WTC11 (cell line): ENCODE results near the gene RTN4RL1.

Experiments
- ATF1 ChIP-seq: sonication (generic); formaldehyde crosslinking; IDR thresholded peaks from 2 replicates; pipeline ENCODE4 v1.8.1; 2023; ENCODE audit warnings: mild to moderate bottlenecking, moderate library complexity, missing genetic modification reagents
- CBFB ChIP-seq: sonication (generic); formaldehyde crosslinking; IDR thresholded peaks from 2 replicates; pipeline ENCODE4 v1.8.1; 2022; ENCODE audit warnings: mild to moderate bottlenecking, low read depth, missing genetic modification reagents
- ESRRA ChIP-seq: sonication (generic); formaldehyde crosslinking; IDR thresholded peaks from 2 replicates; pipeline ENCODE4 v1.8.1; 2022; ENCODE audit warnings: mild to moderate bottlenecking, missing genetic modification reagents, borderline replicate concordance
- NFE2L1 ChIP-seq: sonication (generic); formaldehyde crosslinking; IDR thresholded peaks from 2 replicates; pipeline ENCODE4 v1.8.1; 2023; ENCODE audit warnings: missing genetic modification reagents
- TEAD4 ChIP-seq: sonication (generic); formaldehyde crosslinking; IDR thresholded peaks from 2 replicates; pipeline ENCODE4 v1.8.0; 2022; ENCODE audit warnings: mild to moderate bottlenecking, missing genetic modification reagents
- ZNF232 ChIP-seq: sonication (generic); formaldehyde crosslinking; IDR thresholded peaks from 2 replicates; pipeline ENCODE4 v1.8.0; 2022; ENCODE audit warnings: mild to moderate bottlenecking, missing genetic modification reagents
- TF ChIP-seq, protein P1 (sequence below): sonication (generic); formaldehyde crosslinking; IDR thresholded peaks from 2 replicates; pipeline ENCODE4 v1.8.1; 2022; ENCODE audit warnings: low read depth, missing genetic modification reagents, borderline replicate concordance
- TF ChIP-seq, protein P2 (sequence below): fragments of 200-600 bp; IDR thresholded peaks from 2 replicates; pipeline ENCODE4 v1.8.0; 2022; ENCODE audit warnings: antibody characterized with exemption
- TF ChIP-seq, protein P3 (sequence below): sonication (generic); formaldehyde crosslinking; IDR thresholded peaks from 2 replicates; pipeline ENCODE4 v1.8.1; 2023; ENCODE audit warnings: mild to moderate bottlenecking, missing genetic modification reagents, moderate library complexity
- TF ChIP-seq, protein P4 (sequence below): fragments of 250-450 bp; sonication (Bioruptor Pico); IDR thresholded peaks from 2 replicates; pipeline ENCODE4 v1.9.0; 2021; ENCODE audit warnings: mild to moderate bottlenecking
- TF ChIP-seq, protein P5 (sequence below): sonication (generic); formaldehyde crosslinking; IDR thresholded peaks from 2 replicates; pipeline ENCODE4 v1.8.0; 2023; ENCODE audit warnings: mild to moderate bottlenecking, missing genetic modification reagents

DNA sequence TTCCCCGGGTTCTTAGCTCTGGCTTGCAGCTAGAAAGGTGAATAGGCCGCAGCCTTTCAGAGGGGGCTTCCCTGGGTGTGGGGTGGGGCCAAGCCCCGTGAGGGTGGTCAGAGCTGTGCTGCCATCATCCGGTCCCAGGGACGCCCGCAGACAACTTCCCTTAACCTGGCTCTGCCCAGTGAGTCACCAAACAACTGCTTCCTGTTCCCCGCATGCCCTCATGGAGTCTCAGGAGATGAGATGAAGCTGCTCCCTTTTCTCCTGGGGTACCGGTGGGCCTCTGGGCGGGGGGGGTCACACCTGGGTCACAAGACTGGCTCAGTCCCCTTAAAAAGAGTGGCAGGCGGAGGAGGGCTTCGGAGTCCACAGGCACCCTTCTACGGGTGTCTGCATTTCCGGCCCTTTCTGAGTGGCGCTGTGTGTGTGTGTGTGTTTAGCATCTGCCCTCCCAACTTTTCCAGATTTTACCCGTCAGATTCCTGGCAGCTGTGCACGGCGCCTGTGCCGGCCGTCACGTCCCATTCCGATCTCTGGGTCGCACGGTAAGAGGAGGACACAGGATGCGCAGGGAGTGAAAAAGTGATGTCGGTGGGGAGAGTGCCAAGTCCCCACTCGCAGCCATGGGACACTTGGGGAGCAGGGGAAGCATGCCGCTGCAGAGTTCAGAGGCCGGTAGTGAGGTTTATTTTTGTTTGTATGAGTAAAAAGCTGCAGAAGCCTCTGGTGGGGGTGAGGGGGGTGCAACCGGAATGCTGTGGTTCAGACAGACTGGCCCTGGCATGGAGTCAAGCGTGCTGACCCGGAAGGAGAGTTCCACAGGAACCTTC, 46.5 kb upstream of the RTN4RL1 start:
- TF ChIP-seq, protein P1, sequence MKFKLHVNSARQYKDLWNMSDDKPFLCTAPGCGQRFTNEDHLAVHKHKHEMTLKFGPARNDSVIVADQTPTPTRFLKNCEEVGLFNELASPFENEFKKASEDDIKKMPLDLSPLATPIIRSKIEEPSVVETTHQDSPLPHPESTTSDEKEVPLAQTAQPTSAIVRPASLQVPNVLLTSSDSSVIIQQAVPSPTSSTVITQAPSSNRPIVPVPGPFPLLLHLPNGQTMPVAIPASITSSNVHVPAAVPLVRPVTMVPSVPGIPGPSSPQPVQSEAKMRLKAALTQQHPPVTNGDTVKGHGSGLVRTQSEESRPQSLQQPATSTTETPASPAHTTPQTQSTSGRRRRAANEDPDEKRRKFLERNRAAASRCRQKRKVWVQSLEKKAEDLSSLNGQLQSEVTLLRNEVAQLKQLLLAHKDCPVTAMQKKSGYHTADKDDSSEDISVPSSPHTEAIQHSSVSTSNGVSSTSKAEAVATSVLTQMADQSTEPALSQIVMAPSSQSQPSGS (CRISPR knock-in tag), result no peak
- TF ChIP-seq NFE2L1 (CRISPR knock-in tag) (no peak), CBFB (CRISPR knock-in tag) (no peak), ATF1 (CRISPR knock-in tag) (no peak), ZNF232 (no peak), ESRRA (CRISPR knock-in tag) (no peak), TEAD4 (CRISPR knock-in tag) (no peak)
- TF ChIP-seq, protein P2, sequence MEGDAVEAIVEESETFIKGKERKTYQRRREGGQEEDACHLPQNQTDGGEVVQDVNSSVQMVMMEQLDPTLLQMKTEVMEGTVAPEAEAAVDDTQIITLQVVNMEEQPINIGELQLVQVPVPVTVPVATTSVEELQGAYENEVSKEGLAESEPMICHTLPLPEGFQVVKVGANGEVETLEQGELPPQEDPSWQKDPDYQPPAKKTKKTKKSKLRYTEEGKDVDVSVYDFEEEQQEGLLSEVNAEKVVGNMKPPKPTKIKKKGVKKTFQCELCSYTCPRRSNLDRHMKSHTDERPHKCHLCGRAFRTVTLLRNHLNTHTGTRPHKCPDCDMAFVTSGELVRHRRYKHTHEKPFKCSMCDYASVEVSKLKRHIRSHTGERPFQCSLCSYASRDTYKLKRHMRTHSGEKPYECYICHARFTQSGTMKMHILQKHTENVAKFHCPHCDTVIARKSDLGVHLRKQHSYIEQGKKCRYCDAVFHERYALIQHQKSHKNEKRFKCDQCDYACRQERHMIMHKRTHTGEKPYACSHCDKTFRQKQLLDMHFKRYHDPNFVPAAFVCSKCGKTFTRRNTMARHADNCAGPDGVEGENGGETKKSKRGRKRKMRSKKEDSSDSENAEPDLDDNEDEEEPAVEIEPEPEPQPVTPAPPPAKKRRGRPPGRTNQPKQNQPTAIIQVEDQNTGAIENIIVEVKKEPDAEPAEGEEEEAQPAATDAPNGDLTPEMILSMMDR, result no peak
- TF ChIP-seq, protein P3, sequence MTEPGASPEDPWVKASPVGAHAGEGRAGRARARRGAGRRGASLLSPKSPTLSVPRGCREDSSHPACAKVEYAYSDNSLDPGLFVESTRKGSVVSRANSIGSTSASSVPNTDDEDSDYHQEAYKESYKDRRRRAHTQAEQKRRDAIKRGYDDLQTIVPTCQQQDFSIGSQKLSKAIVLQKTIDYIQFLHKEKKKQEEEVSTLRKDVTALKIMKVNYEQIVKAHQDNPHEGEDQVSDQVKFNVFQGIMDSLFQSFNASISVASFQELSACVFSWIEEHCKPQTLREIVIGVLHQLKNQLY (CRISPR knock-in tag), result no peak
- TF ChIP-seq, protein P4, sequence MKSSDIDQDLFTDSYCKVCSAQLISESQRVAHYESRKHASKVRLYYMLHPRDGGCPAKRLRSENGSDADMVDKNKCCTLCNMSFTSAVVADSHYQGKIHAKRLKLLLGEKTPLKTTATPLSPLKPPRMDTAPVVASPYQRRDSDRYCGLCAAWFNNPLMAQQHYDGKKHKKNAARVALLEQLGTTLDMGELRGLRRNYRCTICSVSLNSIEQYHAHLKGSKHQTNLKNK, result no peak
- TF ChIP-seq, protein P5, sequence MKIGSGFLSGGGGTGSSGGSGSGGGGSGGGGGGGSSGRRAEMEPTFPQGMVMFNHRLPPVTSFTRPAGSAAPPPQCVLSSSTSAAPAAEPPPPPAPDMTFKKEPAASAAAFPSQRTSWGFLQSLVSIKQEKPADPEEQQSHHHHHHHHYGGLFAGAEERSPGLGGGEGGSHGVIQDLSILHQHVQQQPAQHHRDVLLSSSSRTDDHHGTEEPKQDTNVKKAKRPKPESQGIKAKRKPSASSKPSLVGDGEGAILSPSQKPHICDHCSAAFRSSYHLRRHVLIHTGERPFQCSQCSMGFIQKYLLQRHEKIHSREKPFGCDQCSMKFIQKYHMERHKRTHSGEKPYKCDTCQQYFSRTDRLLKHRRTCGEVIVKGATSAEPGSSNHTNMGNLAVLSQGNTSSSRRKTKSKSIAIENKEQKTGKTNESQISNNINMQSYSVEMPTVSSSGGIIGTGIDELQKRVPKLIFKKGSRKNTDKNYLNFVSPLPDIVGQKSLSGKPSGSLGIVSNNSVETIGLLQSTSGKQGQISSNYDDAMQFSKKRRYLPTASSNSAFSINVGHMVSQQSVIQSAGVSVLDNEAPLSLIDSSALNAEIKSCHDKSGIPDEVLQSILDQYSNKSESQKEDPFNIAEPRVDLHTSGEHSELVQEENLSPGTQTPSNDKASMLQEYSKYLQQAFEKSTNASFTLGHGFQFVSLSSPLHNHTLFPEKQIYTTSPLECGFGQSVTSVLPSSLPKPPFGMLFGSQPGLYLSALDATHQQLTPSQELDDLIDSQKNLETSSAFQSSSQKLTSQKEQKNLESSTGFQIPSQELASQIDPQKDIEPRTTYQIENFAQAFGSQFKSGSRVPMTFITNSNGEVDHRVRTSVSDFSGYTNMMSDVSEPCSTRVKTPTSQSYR, result no peak
